Right lobe of liver (tissue), 6 donors: ENCODE data around the gene ETFA. TPM values are rescaled to one million over a fixed set of nuclear protein-coding genes. Genes with fewer than 3 reads are reported as not detected.

Experiments
- ATAC-seq, 4 donors: fragments of 200-7000 bp; cut with Tn5 transposase; one replicate each; pipeline ENCODE4 v1.9.1; 2020; ENCODE audit warnings: mild to moderate bottlenecking in 4 of 4, moderate library complexity in 4 of 4
- DNase-seq, 3 donors: peaks; one replicate each; pipeline ENCODE4 v3.0.0-alpha.2; 2020
- H3K27ac ChIP-seq, 3 donors: fragments of 200-600 bp; one replicate each; pipeline ENCODE4 v1.8.0; 2022
- H3K27me3 ChIP-seq, 2 donors: fragments of 200-600 bp; one replicate each; pipeline ENCODE4 v1.8.0; 2022
- H3K36me3 ChIP-seq, 4 donors: fragments of 200-600 bp; sonication (generic) in 1 of 4; one replicate each; pipeline versions ENCODE4 v1.5.1 to v1.8.0; 2017 to 2022; ENCODE audit warnings: control low read depth in 1 of 4
- H3K4me1 ChIP-seq, 4 donors: fragments of 200-600 bp; sonication (generic) in 1 of 4; one replicate each; pipeline versions ENCODE4 v1.5.1 to v1.8.0; 2017 to 2022; ENCODE audit warnings: control low read depth in 1 of 4
- H3K4me3 ChIP-seq, 3 donors: fragments of 200-600 bp; one replicate each; pipeline ENCODE4 v1.8.0; 2022
- H3K9me3 ChIP-seq, 4 donors: fragments of 200-600 bp; sonication (generic) in 1 of 4; one replicate each; pipeline versions ENCODE4 v1.5.1 to v1.8.0; 2017 to 2022; ENCODE audit warnings: control low read depth in 1 of 4
- POLR2A ChIP-seq: fragments of 450-650 bp; IDR thresholded peaks from one replicate; pipeline ENCODE4 v1.6.1; 2017; ENCODE audit warnings: antibody characterized with exemption, mild to moderate bottlenecking
- WGBS: methylation state at CpG from one replicate; pipeline ENCODE4 v1.1.6; 2018; ENCODE audit warnings: low coverage, low lambda C conversion rate; ENCODE audit not compliant: insufficient coverage; ENCODE audit errors: missing lambda C conversion rate; 5-methylcytosine and 5-hydroxymethylcytosine counted together
- intact Hi-C, 2 donors: fragments of 100-400 bp; cut with DNase I; formaldehyde crosslinking; loops; one replicate each; pipeline versions ENCODE4 v1.11.2 to v1.14.1; 2022
- total RNA-seq, 6 experiments: library from RNA; depleted of rRNA in 2 of 6; stranded (reverse); fragments of >200 nt in 2 of 6; fragmentation: NEBNext Ultra II Directional in 3 of 6; extraction: Animal tissue kit (Norgen Biotek cat#: 25700) in 3 of 6; gene quantifications; one replicate each; pipeline versions ENCODE4 v1.1.0 to v1.2.4, GENCODE V29; 2016 to 2023
- TF ChIP-seq, protein P1 (sequence below), 4 donors: fragments of 200-600 bp in 3 of 4; fragments of 450-650 bp in 1 of 4; IDR thresholded peaks; one replicate each; pipeline versions ENCODE4 v1.5.1 to v1.8.0; 2016 to 2022; ENCODE audit warnings: antibody characterized with exemption in 4 of 4, mild to moderate bottlenecking in 2 of 4
- donor health status: DM: no; HTN: yes; CAD: no.
- donor health status: DM: no; HTN: no; CAD: no.
- donor health status: DM: no; HTN: no; CAD: no.
- donor health status: DM: no; HTN: yes; CAD: no.
- donor health status: DM: no; HTN: yes; CAD: no.

Gene ETFA
- total RNA-seq, 6 experiments from 2014 or later = 208 to 302 (median 274) TPM

DNA sequence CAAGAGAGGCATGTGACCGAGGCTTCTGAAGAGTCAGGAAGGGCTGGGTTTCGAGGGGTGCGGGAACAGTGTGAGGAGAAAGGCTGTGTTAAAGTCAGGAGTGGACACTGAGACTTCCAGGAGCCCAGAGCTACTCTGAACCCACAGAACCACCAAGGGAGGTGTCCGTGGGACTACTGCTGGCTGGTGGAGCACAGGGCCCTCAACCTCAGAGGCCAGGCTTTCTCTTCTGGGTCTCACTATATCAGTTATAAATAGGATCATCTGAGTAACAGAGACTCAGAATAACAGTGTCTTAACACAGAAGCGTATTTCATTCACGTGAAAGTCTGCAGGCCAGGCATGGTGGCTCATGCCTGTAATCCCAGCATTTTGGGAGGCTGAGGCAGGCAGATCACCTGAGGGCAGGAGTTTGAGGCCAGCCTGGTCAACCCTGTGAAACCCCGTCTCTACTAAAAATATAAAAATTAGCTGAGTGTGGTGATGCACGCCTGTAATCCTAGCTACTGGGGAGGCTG is 137.9 kb downstream of the ETFA start:
- intact Hi-C loops = no loop called here
- Histone ChIP-seq H3K36me3 (no peaks in the 10 kb centered on the region), H3K27me3 (no peaks in the 10 kb centered on the region), H3K9me3 (no peaks in the 10 kb centered on the region), H3K4me3 (no peak overlapping the region), H3K27ac (no peak overlapping the region), H3K4me1 (no peaks in the 10 kb centered on the region)
- no peak for ATAC-seq
- TF ChIP-seq POLR2A = no peak
- TF ChIP-seq, protein P1, sequence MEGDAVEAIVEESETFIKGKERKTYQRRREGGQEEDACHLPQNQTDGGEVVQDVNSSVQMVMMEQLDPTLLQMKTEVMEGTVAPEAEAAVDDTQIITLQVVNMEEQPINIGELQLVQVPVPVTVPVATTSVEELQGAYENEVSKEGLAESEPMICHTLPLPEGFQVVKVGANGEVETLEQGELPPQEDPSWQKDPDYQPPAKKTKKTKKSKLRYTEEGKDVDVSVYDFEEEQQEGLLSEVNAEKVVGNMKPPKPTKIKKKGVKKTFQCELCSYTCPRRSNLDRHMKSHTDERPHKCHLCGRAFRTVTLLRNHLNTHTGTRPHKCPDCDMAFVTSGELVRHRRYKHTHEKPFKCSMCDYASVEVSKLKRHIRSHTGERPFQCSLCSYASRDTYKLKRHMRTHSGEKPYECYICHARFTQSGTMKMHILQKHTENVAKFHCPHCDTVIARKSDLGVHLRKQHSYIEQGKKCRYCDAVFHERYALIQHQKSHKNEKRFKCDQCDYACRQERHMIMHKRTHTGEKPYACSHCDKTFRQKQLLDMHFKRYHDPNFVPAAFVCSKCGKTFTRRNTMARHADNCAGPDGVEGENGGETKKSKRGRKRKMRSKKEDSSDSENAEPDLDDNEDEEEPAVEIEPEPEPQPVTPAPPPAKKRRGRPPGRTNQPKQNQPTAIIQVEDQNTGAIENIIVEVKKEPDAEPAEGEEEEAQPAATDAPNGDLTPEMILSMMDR (IDR thresholded peaks at IDR 0.05) = no peak
- WGBS = 78% methylated on average over 3 of the region's 8 CpGs
- DNase-seq = no peak

DNA sequence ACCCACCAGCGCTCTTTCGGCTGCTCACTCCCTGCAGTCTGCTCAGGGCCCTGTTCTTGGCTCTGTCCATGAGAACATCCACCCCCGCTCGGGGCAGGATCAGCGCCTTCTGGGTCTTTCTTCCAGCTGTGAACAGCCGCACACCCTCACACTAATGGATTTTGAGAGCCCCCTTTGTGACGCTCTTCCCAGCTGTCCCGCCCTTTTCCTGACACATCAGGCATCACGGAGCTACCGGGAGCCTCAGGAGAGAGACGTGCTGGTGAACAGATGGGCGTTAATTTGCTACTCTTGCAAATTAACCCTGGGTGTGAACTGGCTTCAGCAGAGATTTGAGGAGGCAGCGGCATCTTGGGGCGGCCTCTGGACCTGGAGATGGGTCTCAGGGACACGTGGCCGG is 138.5 kb downstream of the ETFA start:
- H3K27ac ChIP-seq = no peak overlapping the region
- no peaks in the 10 kb centered on the region for H3K36me3 ChIP-seq
- no peaks in the 10 kb centered on the region for H3K9me3 ChIP-seq
- no peak for ATAC-seq
- WGBS = 57% methylated on average over 4 of the region's 16 CpGs
- no peaks in the 10 kb centered on the region for H3K4me1 ChIP-seq
- intact Hi-C loops = no loop called here
- no peak overlapping the region for H3K4me3 ChIP-seq
- H3K27me3 ChIP-seq = no peaks in the 10 kb centered on the region
- TF ChIP-seq POLR2A = no peak
- TF ChIP-seq, protein P1 (IDR thresholded peaks at IDR 0.05) = no peak
- no peak for DNase-seq

DNA sequence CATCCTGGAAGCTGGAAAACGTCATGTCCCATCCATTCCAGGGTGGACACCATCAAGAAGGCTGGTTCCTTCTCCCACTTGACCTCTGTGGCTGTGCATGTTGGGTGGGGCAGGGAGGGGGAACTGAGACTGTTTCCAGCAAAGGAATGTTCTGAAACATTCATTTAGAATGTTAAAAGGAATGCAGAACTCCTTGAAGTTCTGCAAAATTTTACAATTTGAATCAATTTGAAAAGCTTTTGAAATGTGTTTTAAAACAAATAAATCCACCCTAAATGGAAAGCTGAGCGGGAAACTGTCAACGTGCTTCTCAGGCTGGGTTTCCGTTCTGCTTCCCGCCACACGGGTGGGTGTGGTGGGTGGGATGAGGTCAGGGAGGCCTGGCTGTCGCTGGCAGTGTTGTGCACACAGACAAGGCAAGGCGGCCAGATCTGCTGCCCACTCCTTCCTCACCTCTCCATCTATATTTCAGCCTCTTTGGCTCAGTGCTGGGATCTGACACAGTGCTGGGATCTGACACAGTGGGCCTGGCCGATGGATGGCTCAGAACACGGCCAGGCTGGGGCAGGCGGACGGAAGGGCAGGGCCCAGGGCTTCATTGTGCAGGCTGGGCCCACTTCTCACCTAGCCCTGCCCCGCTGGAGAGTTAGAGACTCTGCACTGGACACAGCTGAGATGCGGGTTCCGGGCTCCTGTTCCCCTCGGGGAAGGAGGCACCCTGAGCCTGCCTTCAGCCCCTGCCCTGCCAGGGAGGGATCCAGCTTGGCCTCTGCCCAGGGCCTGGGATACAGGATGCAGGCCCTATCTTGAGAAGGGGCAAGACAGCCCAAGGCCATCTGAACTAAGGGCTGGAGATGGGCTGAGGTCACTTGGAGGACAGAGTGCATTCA is 141.1 kb downstream of the ETFA start:
- H3K27ac ChIP-seq = no peak overlapping the region
- intact Hi-C loops = no loop called here
- ATAC-seq = peak in 1 of 4 donors; percentile 33
- no peak for DNase-seq
- H3K4me1 ChIP-seq = no peaks in the 10 kb centered on the region
- no peak overlapping the region for H3K4me3 ChIP-seq
- no peaks in the 10 kb centered on the region for H3K9me3 ChIP-seq
- H3K27me3 ChIP-seq = no peaks in the 10 kb centered on the region
- H3K36me3 ChIP-seq = no peaks in the 10 kb centered on the region
- 66% methylated on average over 4 of the region's 16 CpGs for WGBS
- no peak for TF ChIP-seq POLR2A
- TF ChIP-seq, protein P1 (IDR thresholded peaks at IDR 0.05) = no peak

DNA sequence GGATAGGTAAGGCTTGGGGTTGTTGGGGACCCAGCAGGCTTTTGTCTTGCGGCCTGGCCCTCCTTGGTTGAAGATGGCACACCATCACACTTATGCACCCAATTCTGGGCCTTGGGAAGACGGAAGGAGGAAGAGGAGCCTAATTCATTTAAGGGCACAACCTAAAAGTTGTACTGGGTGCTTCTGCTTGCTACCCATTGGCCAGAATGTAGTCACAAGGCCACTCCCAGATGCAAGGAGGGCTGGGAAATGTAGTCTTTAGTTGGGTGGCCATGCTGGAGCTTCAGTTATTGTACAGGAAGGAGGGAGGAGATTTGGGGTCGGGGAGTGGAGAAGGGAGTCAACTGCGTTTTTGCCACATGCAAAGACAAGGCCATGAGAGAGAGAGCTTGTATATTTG is 142.3 kb downstream of the ETFA start:
- H3K36me3 ChIP-seq = no peaks in the 10 kb centered on the region
- ATAC-seq (peak in 3 of 4 donors; percentile 33 to 65 (median 34)), DNase-seq (no peak)
- H3K27ac ChIP-seq = no peak overlapping the region
- no peaks in the 10 kb centered on the region for H3K27me3 ChIP-seq
- H3K4me1 ChIP-seq = no peaks in the 10 kb centered on the region
- intact Hi-C loops = no loop called here
- TF ChIP-seq, protein P1 (IDR thresholded peaks at IDR 0.05) = no peak
- TF ChIP-seq POLR2A = no peak
- 45% methylated on average over 3 of the region's 4 CpGs for WGBS
- no peak overlapping the region for H3K4me3 ChIP-seq
- H3K9me3 ChIP-seq = no peaks in the 10 kb centered on the region
